PC-3 (cell line): Measurements from ENCODE around the gene KIF15.

Experiments used
- CTCF ChIP-seq: fragments of 300-600 bp; sonication (generic); conservative IDR thresholded peaks from 2 replicates; pipeline ENCODE4 v1.5.1; 2017; ENCODE audit warnings: antibody characterized with exemption, low read depth, mild to moderate bottlenecking, low read length
- EZH2 ChIP-seq: fragments of 300-600 bp; sonication (generic); IDR thresholded peaks from one replicate; pipeline ENCODE4 v1.6.1; 2017; ENCODE audit warnings: antibody characterized with exemption, mild to moderate bottlenecking, low read length; ENCODE audit not compliant: unreplicated experiment
- EZH2phosphoT487 ChIP-seq: fragments of 300-600 bp; sonication (generic); IDR thresholded peaks from 2 replicates; pipeline ENCODE4 v1.6.1; 2018; ENCODE audit warnings: mild to moderate bottlenecking, antibody characterized with exemption, low read length, borderline replicate concordance

GRCh38 chr3:44865272-44866035, 103.9 kb downstream of the KIF15 start:
- no peak for TF ChIP-seq CTCF
- TF ChIP-seq EZH2phosphoT487, result no peak
- no peak for TF ChIP-seq EZH2
